Midbrain (tissue), 1 donor: ENCODE results near the gene THAP4.
"Not testable (repeated sequence)": the region's sequence is repeated elsewhere in the genome, so short reads cannot be mapped to it uniquely, and the experiment has no call there.

Experiments
- DNase-seq: peaks from one replicate; lab custom pipeline; 2025; lab: John Stamatoyannopoulos, UW

THAP4 gene

DNA sequence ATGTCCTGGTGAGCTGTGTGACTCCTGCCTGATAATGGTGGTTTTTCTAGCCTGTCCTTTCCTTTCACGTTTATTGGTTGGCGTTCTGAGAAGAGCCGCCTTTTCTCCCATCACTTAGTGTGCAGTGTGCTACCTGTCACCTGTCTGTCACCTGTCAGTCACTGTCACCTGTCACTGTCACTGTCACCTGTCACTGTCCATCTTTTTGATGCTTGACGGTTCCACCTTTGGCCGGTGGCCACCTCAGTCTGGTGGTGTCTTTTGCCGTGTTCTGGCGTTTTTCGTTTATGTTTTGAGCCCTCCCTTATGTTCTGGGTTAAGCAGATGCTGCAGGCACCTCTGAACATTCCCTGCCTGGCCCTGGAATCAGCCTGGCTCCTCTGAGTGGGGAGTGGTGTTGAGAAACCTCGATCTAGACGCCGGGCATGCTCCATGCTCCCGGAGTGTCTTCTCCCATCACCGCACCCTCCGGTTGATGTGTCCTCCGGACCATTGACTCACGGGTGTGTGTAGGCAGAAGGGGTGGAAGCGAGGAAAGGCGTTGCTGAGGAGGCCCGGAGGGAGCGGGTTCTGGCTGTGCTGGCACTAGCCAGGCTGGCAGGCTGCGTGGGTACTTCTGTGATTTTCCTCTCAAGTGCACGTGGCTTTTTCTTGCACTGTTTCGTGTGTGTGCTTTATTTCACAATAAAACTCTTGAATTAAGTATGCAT, 28.9 kb upstream of the THAP4 start:
- DNase-seq, result no peak

GRCh38 chr2:241662731-241663130, 25.8 kb upstream of the THAP4 start:
- not testable (repeated sequence) for DNase-seq

DNA sequence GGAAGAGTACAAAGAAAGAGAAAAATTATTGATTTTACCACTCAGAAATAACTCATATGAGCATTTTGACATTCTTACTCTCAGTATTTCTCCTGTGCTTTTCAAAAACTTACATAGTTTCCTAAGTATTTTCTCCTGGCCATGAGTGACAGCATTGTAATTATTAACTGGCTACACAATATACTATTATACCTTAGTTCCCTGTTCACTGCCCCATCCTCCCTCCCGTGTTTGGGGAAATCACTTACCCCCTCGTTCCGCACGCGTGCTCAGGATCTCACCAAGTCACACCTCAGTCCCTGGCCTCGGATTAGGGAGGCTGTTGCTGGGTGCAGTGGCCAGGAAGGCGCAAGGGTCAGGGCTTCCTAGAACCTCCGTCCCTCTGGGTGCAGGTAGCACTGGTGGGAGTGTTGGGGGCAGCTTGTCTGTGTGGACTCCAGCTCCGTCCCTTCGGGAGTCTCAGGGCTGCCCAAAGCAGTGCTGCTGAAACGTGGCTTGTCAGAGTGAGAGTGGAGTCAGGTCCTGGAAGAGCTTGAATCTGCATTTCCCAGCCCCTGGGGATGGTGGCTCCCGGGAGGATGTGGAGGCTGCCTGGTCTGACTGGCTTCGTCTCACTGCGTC, 23.7 kb upstream of the THAP4 start:
- DNase-seq, result no peak

GRCh38 chr2:241659150-241659739, 22.3 kb upstream of the THAP4 start:
- DNase-seq, result peak; percentile 76

DNA sequence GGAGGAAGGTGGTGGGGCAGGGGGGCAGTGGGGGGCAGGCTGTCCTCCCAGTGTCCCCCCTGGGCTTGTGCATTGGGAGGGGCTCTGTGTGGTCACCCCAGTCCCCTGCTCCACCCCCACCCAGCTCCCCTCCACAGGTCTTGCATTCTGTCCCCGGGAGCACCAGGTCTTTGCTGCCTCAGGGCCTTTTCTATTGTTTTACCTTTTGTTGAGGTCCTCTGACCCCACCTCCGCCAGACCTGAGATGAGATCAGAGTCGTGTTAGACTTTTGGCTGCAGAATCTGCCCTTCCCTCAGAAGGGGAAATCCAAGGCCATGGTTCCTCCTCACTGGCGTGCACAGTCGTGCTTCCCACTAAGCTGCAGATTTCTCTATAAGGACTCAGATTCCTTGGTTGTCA, 21.3 kb upstream of the THAP4 start:
- no peak for DNase-seq

GRCh38 chr2:241657786-241658254, 20.9 kb upstream of the THAP4 start:
- DNase-seq, result no peak

GRCh38 chr2:241656190-241656741, 19.3 kb upstream of the THAP4 start:
- no peak for DNase-seq

DNA sequence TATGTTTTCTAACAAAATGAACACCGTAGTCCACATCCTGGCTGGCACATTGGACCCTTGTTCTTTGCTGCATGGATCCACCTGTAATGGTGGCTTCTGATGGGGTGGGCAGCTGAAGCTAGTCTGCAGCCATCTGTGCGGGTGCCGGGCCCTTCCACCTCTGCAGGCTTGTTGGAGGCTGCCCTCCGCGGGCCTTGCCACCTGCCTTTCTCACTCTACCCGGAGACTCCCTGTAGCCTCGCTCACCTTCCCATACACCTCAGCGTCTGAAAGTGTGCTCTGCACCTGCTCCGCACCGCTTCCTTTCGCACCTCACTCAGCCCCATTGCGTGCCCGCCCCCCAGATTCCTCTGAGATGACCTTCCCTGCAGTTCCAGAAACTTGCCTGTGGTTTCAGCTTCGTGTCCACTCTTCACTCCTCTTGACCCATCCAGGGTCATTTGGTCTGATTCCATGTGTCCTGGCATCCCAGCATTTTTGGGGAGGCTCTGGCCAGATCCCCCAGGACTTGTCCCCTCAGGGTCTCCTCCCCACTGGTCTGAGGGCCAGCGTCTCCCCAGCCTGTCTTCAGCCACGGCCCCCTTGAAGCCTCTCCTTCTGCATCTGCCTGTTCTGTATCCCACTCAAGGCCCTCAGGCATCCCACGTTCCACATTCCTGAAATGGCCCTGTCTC, 18.7 kb upstream of the THAP4 start:
- DNase-seq, result no peak

- no peak for DNase-seq
Observed at GRCh38 chr2:241654551-241654950, 17.6 kb upstream of the THAP4 start.

GRCh38 chr2:241653210-241653750, 16.3 kb upstream of the THAP4 start:
- no peak for DNase-seq

GRCh38 chr2:241652722-241653121, 15.8 kb upstream of the THAP4 start:
- no peak for DNase-seq

GRCh38 chr2:241652142-241652541, 15.2 kb upstream of the THAP4 start:
- DNase-seq, result no peak

- DNase-seq, result no peak
Observed at GRCh38 chr2:241649927-241650326, 13.0 kb upstream of the THAP4 start.

DNA sequence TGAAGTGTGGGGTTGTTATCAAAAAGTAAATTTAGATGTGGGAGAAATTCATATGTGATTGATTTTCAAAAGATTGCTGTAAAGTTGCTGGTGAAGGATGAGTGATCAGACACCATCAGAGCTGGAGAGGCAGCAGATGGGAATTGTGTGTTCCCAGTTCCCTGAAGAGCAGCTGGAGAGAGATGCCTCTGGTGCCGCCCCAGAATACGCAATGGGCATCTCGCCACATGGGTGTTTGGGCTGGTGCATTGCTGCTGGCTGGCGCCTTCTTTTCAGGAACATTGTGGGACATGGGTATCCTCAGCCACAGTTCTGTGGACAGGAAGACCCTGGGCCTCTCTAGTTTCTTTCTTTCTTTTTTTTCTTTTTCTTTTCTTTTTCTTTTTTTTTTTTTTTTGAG, 12.4 kb upstream of the THAP4 start:
- DNase-seq, result no peak

- no peak for DNase-seq
Observed at GRCh38 chr2:241648453-241648852, 11.5 kb upstream of the THAP4 start.

DNA sequence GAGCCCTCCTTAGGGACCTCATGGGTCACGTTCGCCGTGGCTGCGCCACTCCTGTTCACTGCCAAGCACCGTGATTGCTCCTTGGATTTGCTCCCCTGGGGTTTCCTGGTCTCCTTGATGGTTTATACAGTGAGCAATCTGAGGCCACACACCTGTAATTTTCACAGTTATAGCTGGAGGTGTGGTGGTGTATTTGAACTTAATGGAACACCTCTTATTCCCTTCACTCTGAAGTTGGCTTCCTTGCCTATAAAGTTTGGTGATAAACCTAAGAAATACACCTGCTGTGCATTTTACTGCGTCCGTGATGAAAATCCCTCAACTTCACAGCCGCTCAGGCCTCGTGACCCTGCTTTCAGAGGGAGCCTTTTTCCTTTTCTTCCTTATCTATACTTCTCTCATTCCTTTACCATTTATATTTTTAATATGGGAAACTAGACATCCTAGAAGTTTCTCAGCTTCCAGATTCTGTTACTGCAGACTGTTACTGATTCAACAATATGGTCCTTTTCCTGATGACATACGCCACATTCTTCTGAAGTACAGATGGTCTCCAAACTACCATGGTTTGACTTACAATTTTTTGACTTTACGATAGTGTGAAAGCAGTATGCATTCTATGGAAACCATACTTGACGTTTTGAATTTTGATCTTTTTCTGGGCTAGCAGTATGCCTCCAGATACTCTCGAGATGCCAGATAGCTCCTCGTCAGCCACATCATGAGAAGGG, 9.1 kb upstream of the THAP4 start:
- no peak for DNase-seq

DNA sequence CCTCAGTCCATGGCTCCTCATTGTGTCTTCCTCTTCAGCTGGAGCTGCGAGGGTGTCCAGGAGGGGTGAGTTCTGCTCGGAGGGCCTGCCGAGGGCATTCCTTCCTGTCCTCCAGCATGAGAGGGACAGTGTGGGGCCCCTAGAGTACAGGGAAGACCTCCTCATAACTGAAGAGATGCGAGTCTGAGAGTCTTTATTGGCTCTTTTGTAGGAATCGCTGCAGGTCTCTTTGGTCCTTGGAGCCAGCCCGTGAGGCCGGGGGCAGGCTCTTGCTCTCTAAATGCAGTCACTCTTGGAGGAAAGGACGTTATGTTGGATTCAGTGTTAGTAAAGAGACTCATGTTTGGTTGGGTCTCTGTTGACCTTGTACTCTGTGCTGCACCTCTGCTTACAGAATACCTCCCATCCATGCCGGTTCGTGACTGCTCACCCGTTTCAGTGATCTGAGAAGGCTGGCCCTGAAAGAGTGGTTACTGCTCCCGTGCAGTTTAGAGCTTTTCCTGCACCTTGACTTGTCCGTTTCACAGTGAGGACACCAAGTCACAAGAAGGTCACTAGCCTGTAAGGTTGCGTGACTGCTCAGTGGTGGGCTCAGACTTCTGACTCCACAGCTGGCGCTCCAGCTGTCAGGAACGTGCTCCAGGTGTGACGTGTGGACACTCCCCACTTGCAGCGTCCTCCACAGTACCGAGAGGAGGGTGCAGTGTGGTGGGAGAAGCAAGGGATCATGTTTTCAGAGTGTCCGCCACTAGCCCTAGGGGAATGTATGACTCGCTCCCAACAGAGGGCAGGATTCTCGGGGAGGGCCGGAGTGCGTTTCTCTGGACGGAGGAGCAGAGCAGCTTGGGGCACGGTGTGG, 8.3 kb upstream of the THAP4 start:
- DNase-seq, result no peak

- DNase-seq, result no peak
Observed at GRCh38 chr2:241641631-241642030, 4.7 kb upstream of the THAP4 start.

GRCh38 chr2:241640165-241640795, 3.3 kb upstream of the THAP4 start:
- no peak for DNase-seq

DNA sequence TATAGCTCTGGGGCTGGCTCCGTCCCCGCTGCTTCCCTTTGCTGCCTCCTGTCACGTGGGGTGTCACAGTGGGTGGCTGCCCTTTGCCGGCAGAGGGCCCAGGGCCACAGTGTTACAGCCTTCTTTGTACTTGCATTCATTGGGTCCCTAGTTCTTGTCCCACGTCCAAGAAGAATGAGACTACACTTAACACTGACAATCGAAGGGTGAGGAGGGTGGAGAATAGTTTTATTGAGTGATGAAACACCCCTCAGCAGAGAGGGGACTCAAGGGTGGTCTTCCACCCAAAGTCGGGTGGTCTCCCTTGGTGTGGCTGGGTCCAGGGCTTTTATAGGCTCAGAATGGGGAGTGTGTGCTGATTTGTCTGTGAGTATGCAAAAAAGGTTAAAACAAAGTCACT, 2.4 kb upstream of the THAP4 start:
- DNase-seq, result no peak
